Left renal pelvis (tissue), 4 donors: Measurements from ENCODE around the gene OASL. TPM values are rescaled to one million over a fixed set of nuclear protein-coding genes. Genes with fewer than 3 reads are reported as not detected.

ENCODE experiments used
- DNase-seq, 4 donors: peaks; one replicate each; pipeline ENCODE4 v3.0.0-alpha.2; 2013; ENCODE audit warnings: low read depth in 4 of 4, low spot score in 3 of 4
- polyA plus RNA-seq, 4 donors: library from polyadenylated mRNA; unstranded; fragments of 120-200 nt; gene quantifications; one replicate each; pipeline ENCODE4 v1.2.1, GENCODE V29; 2013; ENCODE audit not compliant: insufficient read length in 4 of 4

The OASL gene
- polyA plus RNA-seq, 4 donors, result 0.12 to 0.63 (median 0.20) TPM

DNA sequence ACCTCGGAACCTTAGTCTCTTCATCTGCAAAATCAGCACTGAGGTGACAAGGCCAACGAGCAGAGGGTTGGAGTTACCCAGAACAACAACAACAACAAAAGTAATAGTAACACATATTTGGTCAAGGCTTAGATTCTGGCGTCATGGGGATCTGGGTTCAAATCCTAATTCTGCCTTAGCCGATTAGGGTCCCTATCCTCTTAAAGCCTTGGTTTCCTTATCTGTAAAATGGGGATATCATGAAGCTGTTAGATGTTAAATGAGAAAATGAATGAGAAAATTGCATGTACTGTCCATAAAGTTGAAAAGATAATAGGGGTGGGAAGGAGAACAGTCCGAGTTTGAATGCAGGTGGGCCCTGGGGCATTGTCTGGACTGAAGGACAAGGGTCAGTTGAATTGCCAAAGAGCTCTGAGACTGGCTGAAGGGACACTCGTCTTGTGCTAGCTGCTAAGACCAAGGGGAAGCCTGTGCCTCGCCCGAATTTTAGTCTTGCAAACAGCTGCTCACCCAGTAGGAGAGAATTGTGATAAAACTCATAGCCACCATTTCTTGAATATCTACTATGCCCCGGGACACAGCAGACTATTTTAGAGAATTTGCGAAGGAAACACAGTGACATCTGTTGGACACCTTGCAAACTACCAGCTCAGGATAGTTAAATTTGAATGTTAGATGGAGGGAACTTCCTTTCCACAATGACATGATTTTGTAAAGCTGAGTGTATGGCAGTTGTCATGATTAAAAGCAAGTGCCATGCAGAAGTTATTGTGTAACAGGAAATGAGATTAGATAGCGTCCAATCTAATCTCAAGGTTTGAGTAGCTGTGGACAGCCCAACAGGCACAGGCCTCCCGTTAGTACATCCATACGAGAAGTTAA lies 67.5 kb downstream of the OASL start:
- DNase-seq, result no peak

DNA sequence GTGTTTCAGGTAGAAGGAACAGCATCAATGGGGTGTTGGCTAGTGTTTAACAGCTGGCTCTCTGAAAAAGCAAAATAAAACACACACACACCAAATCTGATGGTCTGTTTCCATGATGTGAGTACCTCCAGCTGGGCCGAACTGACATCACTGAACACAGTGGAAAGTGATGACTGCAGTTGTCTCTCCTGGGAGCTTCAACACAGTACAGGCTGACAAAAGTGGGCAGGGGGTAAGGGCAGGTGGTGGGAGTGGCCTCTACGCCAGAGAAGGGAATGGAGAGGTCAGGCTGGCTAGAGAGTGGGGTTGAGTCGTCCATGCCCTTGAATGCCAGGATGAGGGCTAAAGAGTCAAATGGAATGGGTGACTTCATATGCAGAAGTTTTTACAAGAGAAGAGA lies 68.7 kb downstream of the OASL start:
- no peak for DNase-seq

Other genes with a start within 250 kb of the OASL start
- 10 to 100 TPM; 73.1 to 93.3 (median 85.5) TPM for gene SPPL3, start 134.9 kb downstream of the OASL start, polyA plus RNA-seq
- 10 to 100 TPM in 2 of 4 donors, 1 to 10 TPM in 1, under 1 TPM in 1; 0.22 to 20.9 (median 11.1) TPM for gene HNF1A, start 60.7 kb downstream of the OASL start, polyA plus RNA-seq
- gene C12orf43, start 22.8 kb downstream of the OASL start, polyA plus RNA-seq, result 10 to 100 TPM; 16.2 to 19.8 (median 16.7) TPM
- gene P2RX7, start 93.6 kb upstream of the OASL start, polyA plus RNA-seq, result 1 to 10 TPM in 3 of 4 donors, under 1 TPM in 1; 0.63 to 1.4 (median 1.2) TPM
- gene P2RX4, start 170.9 kb upstream of the OASL start, polyA plus RNA-seq, result 10 to 100 TPM; 23.9 to 39.9 (median 30.6) TPM